Suppressor macrophage (primary cell): ENCODE measurements around the gene CLPTM1.
A peak's percentile ranks its signal among the peaks of the same experiment; 100 is the strongest.
"Not testable (repeated sequence)": the region's sequence is repeated elsewhere in the genome, so short reads cannot be mapped to it uniquely, and the experiment has no call there.

ENCODE experiments used
- DNase-seq, 4 experiments: peaks; one replicate each; pipeline ENCODE4 v3.0.0-alpha.2; 2020 to 2022

CLPTM1 gene

GRCh38 chr19:44942067-44942571 is 13.1 kb upstream of the CLPTM1 start, which contains the start of gene APOC4:
Gene APOC4 (plus strand): TSS chr19:44942237. CDS start chr19:44942278, 41 bp downstream.
- peak in 1 of 4 experiments; percentile 30 for DNase-seq

DNA sequence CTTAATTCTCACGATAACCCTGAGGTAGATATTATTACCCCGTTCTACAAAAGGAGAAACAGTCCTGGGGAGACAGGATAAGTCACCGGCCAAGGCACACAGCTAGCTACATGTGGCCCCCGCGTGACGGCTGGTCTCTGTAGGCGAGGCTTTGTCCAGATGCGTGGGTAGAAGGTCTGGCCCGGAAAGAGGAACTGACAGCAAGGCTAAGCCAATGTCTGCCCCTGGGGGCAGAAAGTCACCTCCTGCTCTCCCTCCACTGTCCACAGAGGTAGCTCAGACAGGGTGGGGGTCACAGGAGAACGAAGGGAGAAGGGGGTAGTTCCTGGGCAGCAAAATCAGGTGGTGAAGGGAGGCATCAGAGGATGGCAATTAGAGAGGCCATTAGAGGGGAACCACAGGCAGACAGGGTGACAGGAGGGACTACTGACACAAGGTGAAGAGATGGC is 11.4 kb upstream of the CLPTM1 start:
- DNase-seq = peak; percentile 95 to 98 (median 98)

GRCh38 chr19:44947041-44947581 is 8.1 kb upstream of the CLPTM1 start:
- peak in 3 of 4 experiments; percentile 53 to 78 (median 58) for DNase-seq

DNA sequence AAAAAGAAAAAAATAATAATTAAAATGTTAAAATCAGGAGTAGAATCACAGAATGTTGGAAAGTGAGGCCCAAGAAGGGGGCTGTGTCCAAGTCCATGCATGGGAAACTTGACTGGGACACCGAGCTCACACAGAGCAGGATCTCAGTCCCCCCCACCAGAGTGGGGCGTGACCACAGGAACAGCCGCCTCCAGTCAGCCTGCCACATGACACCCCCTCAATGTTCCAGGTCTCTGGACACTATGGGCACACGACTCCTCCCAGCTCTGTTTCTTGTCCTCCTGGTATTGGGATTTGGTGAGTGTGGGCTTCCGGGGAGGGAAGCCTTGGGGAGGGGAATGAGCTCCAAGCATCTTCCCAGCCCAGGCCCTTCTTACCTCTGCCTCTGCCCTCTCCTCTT is 6.9 kb upstream of the CLPTM1 start:
- peak in 2 of 4 experiments; percentile 26 to 35 for DNase-seq

DNA sequence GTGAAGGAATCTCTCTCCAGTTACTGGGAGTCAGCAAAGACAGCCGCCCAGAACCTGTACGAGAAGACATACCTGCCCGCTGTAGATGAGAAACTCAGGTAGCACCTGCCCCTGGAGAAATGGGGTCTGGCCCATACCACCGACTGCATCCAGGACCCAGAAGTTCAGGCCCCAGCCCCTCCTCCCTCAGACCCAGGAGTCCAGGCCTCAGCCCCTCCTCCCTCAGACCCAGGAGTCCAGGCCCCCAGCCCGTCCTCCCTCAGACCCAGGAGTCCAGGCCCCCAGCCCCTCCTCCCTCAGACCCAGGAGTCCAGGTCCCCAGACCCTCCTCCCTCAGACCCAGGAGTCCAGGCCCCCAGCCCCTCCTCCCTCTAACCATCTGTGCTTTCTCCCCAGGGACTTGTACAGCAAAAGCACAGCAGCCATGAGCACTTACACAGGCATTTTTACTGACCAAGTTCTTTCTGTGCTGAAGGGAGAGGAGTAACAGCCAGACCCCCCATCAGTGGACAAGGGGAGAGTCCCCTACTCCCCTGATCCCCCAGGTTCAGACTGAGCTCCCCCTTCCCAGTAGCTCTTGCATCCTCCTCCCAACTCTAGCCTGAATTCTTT is 6.3 kb upstream of the CLPTM1 start:
- no peak for DNase-seq

GRCh38 chr19:44949550-44949949 is 5.6 kb upstream of the CLPTM1 start:
- DNase-seq = no peak

DNA sequence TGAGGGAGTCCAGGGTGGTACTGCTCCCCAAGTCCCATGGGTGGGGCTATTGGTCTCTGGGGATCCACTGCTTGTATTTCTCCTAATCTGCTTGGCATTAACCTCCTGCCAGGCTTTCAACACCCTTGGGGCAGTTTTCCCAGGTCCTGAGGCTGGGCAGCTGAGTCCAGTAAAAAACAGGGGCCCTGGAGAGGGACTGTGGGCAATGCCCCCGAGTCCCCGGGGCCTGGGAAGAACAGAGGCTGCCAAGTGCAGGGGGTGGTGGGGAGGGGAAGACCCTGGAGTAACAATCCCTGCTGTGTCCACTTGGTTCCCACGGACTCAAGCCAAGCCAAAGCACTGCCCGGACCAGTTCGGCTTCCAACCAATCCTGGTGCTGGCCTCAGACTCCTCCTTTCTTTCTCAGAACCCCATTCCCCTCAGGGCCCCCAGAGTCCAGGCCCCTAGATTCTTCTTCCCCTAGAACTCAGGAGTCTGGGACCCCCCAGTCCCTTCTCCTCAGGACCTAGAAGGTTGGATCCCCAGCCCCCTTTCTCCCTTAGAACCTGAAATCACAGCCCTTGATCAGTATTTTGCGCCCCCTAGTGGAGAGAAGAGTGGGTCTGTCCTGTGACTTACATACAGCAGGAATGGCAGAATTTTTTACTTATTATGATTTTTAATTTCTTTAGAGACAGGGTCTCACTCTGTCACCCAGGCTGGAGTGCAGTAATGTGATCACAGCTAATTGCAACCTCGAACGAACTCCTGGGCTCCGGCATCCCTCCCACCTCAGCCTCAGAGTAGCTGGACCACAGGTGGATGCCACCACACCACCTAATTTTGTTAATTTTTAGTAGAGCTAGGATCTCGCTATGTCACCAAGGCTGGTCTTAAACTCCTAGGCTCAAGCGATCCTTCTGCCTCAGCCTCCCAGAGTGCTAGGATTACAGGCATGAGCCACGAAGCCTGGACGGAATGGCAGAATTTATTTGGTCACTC is 3.7 kb upstream of the CLPTM1 start:
- peak; percentile 82 to 95 (median 86) for DNase-seq

DNA sequence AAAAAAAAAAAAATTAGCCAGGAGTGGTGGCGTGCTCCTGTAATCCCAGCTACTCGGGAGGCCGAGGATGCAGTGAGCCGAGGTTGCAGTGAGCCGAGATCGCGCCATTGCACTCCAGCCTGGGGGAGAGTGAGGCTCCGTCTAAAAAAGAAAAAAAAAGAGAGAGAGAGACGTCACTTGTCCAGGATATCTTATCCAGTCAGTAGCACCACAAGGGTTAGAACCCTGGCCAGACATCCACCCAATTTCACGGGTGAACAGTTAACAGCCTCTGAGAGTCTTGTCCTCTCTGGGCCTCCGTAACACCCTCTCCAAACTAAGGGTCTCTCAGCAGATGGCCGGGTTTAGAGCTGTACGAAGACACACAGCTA is 917 bp upstream of the CLPTM1 start:
- DNase-seq = no peak

- DNase-seq = peak in 2 of 4 experiments; percentile 9 to 35
These were observed 592 bp downstream of the CLPTM1 start for GRCh38 chr19:44955505-44956439.

GRCh38 chr19:44957526-44957925 is 2.3 kb downstream of the CLPTM1 start:
- DNase-seq = no peak

DNA sequence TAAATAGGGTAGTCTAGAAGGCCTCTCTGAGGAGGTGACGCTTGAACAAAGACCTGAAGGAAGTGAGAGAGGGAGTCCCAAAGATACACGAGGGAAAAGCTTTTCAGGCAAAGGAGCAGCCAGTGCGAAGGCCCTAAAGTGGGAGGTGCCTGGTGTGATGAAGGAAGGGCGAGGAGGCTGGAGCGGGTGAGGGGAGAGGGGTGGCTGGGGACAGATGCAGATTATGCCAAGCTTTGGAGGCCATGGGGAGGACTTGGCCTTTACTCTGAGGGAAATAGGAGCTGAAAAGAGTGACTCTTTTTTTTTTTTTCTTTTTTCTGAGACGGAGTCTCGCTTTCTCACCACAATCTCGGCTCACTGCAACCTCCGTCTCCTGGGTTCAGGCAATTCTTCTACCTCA is 2.9 kb downstream of the CLPTM1 start:
- no peak for DNase-seq

DNA sequence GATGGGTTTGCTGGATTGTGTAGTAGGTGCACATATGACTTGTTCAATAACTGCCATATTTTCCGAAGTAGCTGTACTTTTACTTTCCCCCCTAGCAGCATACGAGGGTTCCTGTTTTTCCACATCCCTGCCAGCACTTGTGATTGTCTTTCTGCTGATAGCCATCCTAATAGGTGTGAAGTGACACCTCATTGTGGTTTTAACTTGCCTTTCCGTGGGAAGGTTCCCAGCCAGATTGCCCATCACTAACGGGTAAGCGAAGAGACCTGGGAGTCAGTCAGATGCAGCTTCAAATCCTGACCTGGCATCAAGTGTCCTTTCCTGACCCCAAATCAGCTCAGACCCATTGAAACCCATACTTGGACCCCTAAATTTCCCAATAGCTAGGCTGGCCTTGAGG is 4.5 kb downstream of the CLPTM1 start:
- no peak for DNase-seq

DNA sequence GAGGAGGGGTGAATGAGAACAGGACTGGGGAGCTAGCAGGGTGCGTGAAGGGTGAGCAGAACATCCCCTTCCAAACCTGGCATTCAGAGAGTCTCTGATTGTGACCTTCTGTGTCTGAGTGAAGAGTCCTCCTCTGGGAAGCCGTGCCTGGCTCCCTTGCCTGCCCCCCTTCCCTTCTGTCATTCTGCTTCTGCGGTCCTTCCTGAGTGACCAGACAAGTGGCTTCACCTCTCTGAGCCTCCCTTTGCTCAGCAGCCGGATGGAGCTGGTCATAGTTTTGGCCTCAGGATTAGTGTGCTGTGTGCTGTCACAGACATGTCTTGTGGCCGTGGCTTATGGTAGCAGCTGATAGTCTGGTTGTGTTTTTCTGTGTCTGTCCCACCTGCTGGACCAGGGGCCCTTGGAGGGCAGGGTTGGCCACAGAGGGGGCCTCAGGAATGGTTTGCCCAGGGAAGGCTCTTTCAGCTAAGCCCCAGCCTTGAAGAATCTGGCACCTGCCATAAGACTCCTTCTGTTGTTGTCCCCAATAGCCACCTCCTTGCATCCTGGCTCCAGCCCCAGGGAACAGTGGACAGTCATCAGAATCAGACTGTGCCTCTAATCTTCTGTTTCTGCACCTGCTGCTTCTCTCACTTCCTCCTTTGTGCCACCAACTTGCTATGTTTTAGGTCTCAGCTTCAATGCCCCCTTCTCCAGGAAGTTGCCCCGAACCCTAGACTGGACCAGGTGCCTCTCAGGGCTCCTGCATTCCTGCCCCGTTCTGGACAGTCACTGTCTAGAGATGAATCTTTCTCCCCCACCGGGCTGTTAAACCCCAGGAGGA is 5.9 kb downstream of the CLPTM1 start:
- DNase-seq = no peak

DNA sequence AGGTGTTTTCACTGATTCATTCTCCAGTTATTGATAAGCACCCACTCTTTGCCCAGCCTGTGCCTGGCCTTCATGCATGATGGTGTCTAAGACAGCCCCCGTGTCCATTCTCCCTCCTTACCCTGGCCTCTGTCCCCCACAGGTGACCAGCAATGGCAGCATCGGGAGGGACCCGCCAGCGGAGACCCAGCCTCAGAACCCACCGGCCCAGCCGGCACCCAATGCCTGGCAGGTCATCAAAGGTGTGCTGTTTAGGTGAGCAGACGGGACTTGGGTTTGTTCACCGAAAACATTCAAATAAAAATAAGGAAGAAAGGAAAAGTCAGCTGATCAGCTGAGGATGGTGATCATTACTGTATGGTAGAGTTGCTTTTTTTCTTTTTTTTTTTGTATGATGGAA is 6.6 kb downstream of the CLPTM1 start:
- DNase-seq = no peak

GRCh38 chr19:44968118-44968517 is 12.9 kb downstream of the CLPTM1 start:
- no peak for DNase-seq

DNA sequence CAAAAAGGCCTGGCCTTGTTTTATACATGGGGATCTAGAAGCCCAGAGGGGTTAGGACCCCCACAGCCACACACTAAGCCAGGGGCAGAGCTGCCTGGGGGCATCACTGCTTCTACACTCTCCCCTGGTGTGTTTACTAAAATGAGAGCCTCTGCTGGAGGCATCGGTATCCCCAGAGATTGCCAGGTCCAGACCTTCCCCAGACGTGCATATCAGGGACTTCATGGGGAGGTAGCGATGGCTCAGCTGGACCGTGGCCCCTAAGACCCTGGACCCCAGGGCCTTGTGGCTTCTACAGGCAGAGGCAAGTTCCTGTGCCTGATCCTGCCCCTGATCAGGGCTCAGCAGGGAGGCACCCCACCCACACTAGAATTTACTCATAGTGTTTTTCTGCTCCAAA is 13.5 kb downstream of the CLPTM1 start:
- DNase-seq = no peak

DNA sequence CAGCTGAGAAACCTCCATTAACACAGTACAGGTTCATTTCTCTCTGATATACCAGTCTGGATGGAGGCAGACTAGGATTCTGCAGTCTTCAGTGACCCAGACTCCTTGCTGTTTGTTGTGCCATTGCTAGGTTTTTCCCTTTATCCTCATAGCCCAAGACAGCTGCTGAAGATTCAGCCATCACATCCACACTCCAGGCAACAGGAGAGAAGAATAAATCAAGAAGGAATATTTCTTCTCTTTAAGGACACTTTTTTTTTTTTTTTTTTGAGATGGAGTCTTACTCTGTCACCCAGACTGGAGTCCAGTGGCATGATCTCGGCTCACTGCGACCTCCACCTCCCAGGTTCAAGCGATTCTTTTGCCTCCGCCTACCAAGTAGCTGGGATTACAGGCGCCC is 14.3 kb downstream of the CLPTM1 start:
- no peak for DNase-seq

DNA sequence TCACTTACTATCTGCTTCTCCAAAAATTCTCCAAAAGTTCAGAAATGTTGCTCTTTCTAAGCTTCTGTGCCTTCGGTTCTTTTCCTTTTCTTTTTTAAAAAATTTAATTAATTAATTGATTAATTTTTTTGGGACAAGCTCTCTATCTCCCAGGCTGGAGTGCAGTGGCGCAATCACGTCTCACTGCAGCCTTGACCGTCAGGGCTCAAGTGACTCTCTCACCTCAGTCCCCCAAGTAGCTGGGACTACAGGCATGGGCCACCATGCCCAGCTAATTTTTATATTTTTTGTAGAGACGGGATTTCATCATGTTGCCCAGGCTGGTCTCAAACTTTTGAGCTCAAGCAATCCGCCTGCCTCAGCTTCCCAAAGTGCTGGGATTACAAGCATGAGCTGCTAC is 16.3 kb downstream of the CLPTM1 start:
- not testable (repeated sequence) for DNase-seq

DNA sequence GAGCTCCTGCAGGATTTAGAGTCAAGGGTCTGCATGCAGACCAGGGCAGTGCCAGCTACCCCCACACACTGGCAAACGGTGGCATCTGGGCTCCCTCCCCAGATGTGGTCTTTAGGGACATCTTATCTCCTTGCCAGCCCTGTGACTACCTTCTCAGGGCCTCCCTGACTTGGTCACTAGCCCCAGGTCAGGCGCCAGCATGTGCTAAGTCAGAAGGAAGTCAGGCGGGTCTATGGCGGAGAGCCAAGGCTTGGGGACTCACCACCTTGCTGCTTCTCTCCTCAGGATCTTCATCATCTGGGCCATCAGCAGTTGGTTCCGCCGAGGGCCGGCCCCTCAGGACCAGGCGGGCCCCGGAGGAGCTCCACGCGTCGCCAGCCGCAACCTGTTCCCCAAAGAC is 17.6 kb downstream of the CLPTM1 start:
- DNase-seq = peak in 1 of 4 experiments; percentile 28

- DNase-seq = no peak
These were observed 19.0 kb downstream of the CLPTM1 start for GRCh38 chr19:44973982-44974735.
